ENCODE results near the gene FGF23.

- TF ChIP-seq CTCF (conservative IDR thresholded peaks at IDR 0.05 in 1 of 2, IDR thresholded peaks at IDR 0.05 in 1 of 2; ENCODE audit: low read depth in 1 of 2, low read length in 2 of 2) (peak; percentile 59 to 63), EZH2 (IDR thresholded peaks at IDR 0.05; ENCODE audit: low read length, missing control alignments) (no peak)
Observed at GRCh38 chr12:4421590-4422031, 42.1 kb upstream of the FGF23 start.

Measured in fibroblast of lung (primary cell).